Heart right ventricle (tissue), 16 donors: ENCODE results near the gene ALG12. TPM values are rescaled to one million over a fixed set of nuclear protein-coding genes. Genes with fewer than 3 reads are reported as not detected.

Experiments
- ATAC-seq, 8 donors: fragments of 200-7000 bp; cut with Tn5 transposase; one replicate each; pipeline ENCODE4 v1.9.1; 2020; ENCODE audit warnings: mild to moderate bottlenecking in 8 of 8, moderate library complexity in 8 of 8, moderate number of reproducible peaks in 1 of 8
- DNase-seq, 2 donors: peaks; one replicate each; pipeline ENCODE4 v3.0.0-alpha.2; 2020
- H3K27ac ChIP-seq, 10 donors: fragments of 200-600 bp; sonication (generic) in 2 of 10; one replicate each; pipeline versions ENCODE4 v1.5.0 to v1.8.0; 2020 to 2022; ENCODE audit warnings: mild to moderate bottlenecking in 3 of 10
- H3K27me3 ChIP-seq, 7 donors: fragments of 200-600 bp; one replicate each; pipeline ENCODE4 v1.8.0; 2021 to 2022; ENCODE audit warnings: mild to moderate bottlenecking in 2 of 7
- H3K36me3 ChIP-seq, 9 donors: fragments of 200-600 bp; sonication (generic) in 1 of 9; one replicate each; pipeline versions ENCODE4 v1.5.0 to v1.8.0; 2020 to 2022; ENCODE audit warnings: mild to moderate bottlenecking in 2 of 9
- H3K4me1 ChIP-seq, 9 donors: fragments of 200-600 bp; sonication (generic) in 1 of 9; one replicate each; pipeline versions ENCODE4 v1.5.0 to v1.8.0; 2020 to 2022; ENCODE audit warnings: mild to moderate bottlenecking in 4 of 9
- H3K4me3 ChIP-seq, 10 donors: fragments of 200-600 bp; sonication (generic) in 2 of 10; one replicate each; pipeline versions ENCODE4 v1.5.0 to v1.8.0; 2020 to 2022; ENCODE audit warnings: mild to moderate bottlenecking in 7 of 10, moderate library complexity in 2 of 10
- H3K9me3 ChIP-seq, 11 donors: fragments of 200-600 bp in 10 of 11; sonication (generic) in 2 of 11; one replicate each; pipeline versions ENCODE4 v1.5.0 to v1.8.0; 2013 to 2022; ENCODE audit warnings: mild to moderate bottlenecking in 2 of 11, control low read depth in 1 of 11, moderate library complexity in 1 of 11
- CTCF ChIP-seq, 9 donors: fragments of 200-600 bp; sonication (generic) in 2 of 9; IDR thresholded peaks; one replicate each; pipeline versions ENCODE4 v1.5.0 to v1.8.0; 2021 to 2022; ENCODE audit warnings: antibody characterized with exemption in 9 of 9, mild to moderate bottlenecking in 5 of 9, moderate library complexity in 1 of 9
- WGBS, 2 donors: extraction: QIAGEN DNeasy Blood & Tissue Kit; methylation state at CpG; one replicate each; pipeline ENCODE4 v1.1.7; 2013; ENCODE audit warnings: inconsistent platforms in 1 of 2; 5-methylcytosine and 5-hydroxymethylcytosine counted together
- intact Hi-C, 10 donors: fragments of 100-400 bp; cut with DNase I; formaldehyde crosslinking; loops; one replicate each; pipeline versions ENCODE4 v1.11.1 to v1.14.2; 2022
- polyA plus RNA-seq, 2 donors: library from polyadenylated mRNA; stranded (reverse); fragments of 200-250 nt; gene quantifications; one replicate each; pipeline ENCODE4 v1.2.3, GENCODE V29; 2013
- total RNA-seq, 10 donors: library from RNA; stranded (reverse); fragmentation: NEBNext Ultra II Directional in 3 of 10; extraction: Animal tissue kit (Norgen Biotek cat#: 25700) in 3 of 10; gene quantifications; one replicate each; pipeline versions ENCODE4 v1.2.1 to v1.2.4, GENCODE V29; 2021 to 2023
- donor health status: Arrhythmogenic right ventricular cardiomyopathy.
- donor health status: ischemic (EF 13 %, LVEDD 7.1; RV severe dilation, severe dysfunction).
- donor health status: healthy with polysubstance abuse.
- donor health status: DM: no; HTN: yes; CAD: no.
- donor health status: DM: no; HTN: no; CAD: no.
- donor health status: ischemic (EF 25% LVEDD 6.9; RV normal size, moderate dysfunction).
- donor health status: ischemic (EF 25% LVEDD 5.7; RV mildly dilated, moderate dysfunction).
- donor health status: healthy.
- donor health status: DM: yes; HTN: yes; CAD: no.
- donor health status: Ischemic cardiomyopathy.
- donor health status: ischemic (EF 35%, LVEDD 5.7; RV mildly dilated, moderate dysfunction).
- donor health status: nonischemic (EF 11% LVEDD 7.7; RV severe dilation, severe dysfunction).
- donor health status: DM: yes; HTN: yes; CAD: no.
- donor health status: PGD.
- donor health status: ischemic (EF 29% LVEDD 5.4; RV normal size, mild dysfunction).
- donor health status: nonischemic (EF 23%, LVEDD 6.1; RV moderate dilation, normal function).

Gene ALG12
- total and polyA plus RNA-seq, 12 donors: 9.6 to 19.8 (median 14.1) TPM

GRCh38 chr22:49928555-49929210 is 10.4 kb upstream of the ALG12 start:
- Histone ChIP-seq H3K4me1 (peaks cover 11 to 51% (median 38%) of the 10 kb centered on the region in 9 donors), H3K9me3 (no peaks in the 10 kb centered on the region), H3K36me3 (peaks cover 0 to 31% (median 0%) of the 10 kb centered on the region in 9 donors), H3K27me3 (peaks cover 0 to 10% (median 6%) of the 10 kb centered on the region in 7 donors), H3K27ac (no peak overlapping the region), H3K4me3 (no peak overlapping the region)
- DNase-seq (no peak), ATAC-seq (no peak)
- TF ChIP-seq CTCF (IDR thresholded peaks at IDR 0.05): no peak
- intact Hi-C loops: loop anchor here in 7 of 10 donors (1.0 to 10.0 kb wide), 6 partner anchors 66 to 279 kb away; no protein-coding TSS in a partner anchor
- 41% methylated on average over 32 to 38 of the region's 38 CpGs for WGBS, 2 donors

- H3K27me3 ChIP-seq: peaks cover 0 to 10% (median 6%) of the 10 kb centered on the region in 7 donors
- H3K27ac ChIP-seq: no peak overlapping the region
- intact Hi-C loops: loop anchor here in 6 of 10 donors (2.0 to 10.0 kb wide), 5 partner anchors 67 to 279 kb away; no protein-coding TSS in a partner anchor
- H3K36me3 ChIP-seq: peaks cover 0 to 37% (median 0%) of the 10 kb centered on the region in 9 donors
- no peak for TF ChIP-seq CTCF (IDR thresholded peaks at IDR 0.05)
- peaks cover 8 to 45% (median 33%) of the 10 kb centered on the region in 9 donors for H3K4me1 ChIP-seq
- H3K9me3 ChIP-seq: no peaks in the 10 kb centered on the region
- H3K4me3 ChIP-seq: no peak overlapping the region
- DNase-seq: no peak
- no peak for ATAC-seq
- 90 to 94% methylated on average over 8 of the region's 8 CpGs for WGBS, 2 donors
These were observed 9.9 kb upstream of the ALG12 start for GRCh38 chr22:49928185-49928495.

GRCh38 chr22:49927483-49928184 is 9.4 kb upstream of the ALG12 start:
- no peak for TF ChIP-seq CTCF (IDR thresholded peaks at IDR 0.05)
- no peak overlapping the region for H3K4me3 ChIP-seq
- H3K4me1 ChIP-seq: peaks cover 8 to 40% (median 29%) of the 10 kb centered on the region in 9 donors
- peaks cover 0 to 10% (median 6%) of the 10 kb centered on the region in 7 donors for H3K27me3 ChIP-seq
- no peaks in the 10 kb centered on the region for H3K9me3 ChIP-seq
- WGBS, 2 donors: 94 to 95% methylated on average over 25 to 26 of the region's 26 CpGs
- intact Hi-C loops: loop anchor here in 6 of 10 donors (2.0 to 10.0 kb wide), 5 partner anchors 67 to 280 kb away; no protein-coding TSS in a partner anchor
- H3K27ac ChIP-seq: no peak overlapping the region
- peaks cover 0 to 40% (median 0%) of the 10 kb centered on the region in 9 donors for H3K36me3 ChIP-seq
- ATAC-seq: no peak
- no peak for DNase-seq

GRCh38 chr22:49926916-49927315 is 8.7 kb upstream of the ALG12 start:
- no peak for TF ChIP-seq CTCF (IDR thresholded peaks at IDR 0.05)
- ATAC-seq (no peak), DNase-seq (no peak)
- Histone ChIP-seq H3K27ac (no peak overlapping the region), H3K4me3 (no peak overlapping the region), H3K27me3 (peaks cover 0 to 10% (median 6%) of the 10 kb centered on the region in 7 donors), H3K4me1 (peaks cover 8 to 33% (median 24%) of the 10 kb centered on the region in 9 donors), H3K9me3 (no peaks in the 10 kb centered on the region), H3K36me3 (peaks cover 0 to 43% (median 0%) of the 10 kb centered on the region in 9 donors)
- intact Hi-C loops: loop anchor here in 4 of 10 donors (5.0 to 10.0 kb wide), 4 partner anchors 68 to 280 kb away; no protein-coding TSS in a partner anchor
- WGBS, 2 donors: 74 to 81% methylated on average over 17 to 18 of the region's 18 CpGs
